ENCODE measurements around the gene PRICKLE4. TPM values are rescaled to one million over a fixed set of nuclear protein-coding genes. Genes with fewer than 3 reads are reported as not detected.

PRICKLE4 gene
- total and polyA plus RNA-seq, 2 donors (not counting 1 experiment from before 2014, with no cell fraction given): 0.60 TPM; not detected in 1

- Histone ChIP-seq H3K27ac (ENCODE audit: low read length in 2 of 2) (no peak overlapping the region), H3K36me3 (replicated peaks in 1 of 2; ENCODE audit: control extremely low read depth in 1 of 2, control insufficient read depth in 1 of 2, extremely low read depth in 1 of 2, insufficient read depth in 2 of 2, low read length in 1 of 2) (peaks cover 2 to 39% of the 10 kb centered on the region in 2 experiments), H3K4me2 (replicated peaks; ENCODE audit: low read depth, low read length, poor library complexity, severe bottlenecking) (no peak overlapping the region), H3K27me3 (replicated peaks in 1 of 4; ENCODE audit: control extremely low read depth in 1 of 4, control insufficient read depth in 3 of 4, insufficient read depth in 4 of 4, low read length in 3 of 4) (no peaks in the 10 kb centered on the region), H3K9ac (ENCODE audit: low read length) (no peak overlapping the region), H4K20me1 (ENCODE audit: control insufficient read depth, insufficient read depth, low read length, poor library complexity, severe bottlenecking) (no peaks in the 10 kb centered on the region), H3K4me1 (ENCODE audit: control insufficient read depth in 2 of 2, insufficient read depth in 2 of 2, low read length in 2 of 2) (no peaks in the 10 kb centered on the region), H2AFZ (ENCODE audit: insufficient read depth, low read depth, low read length, poor library complexity, severe bottlenecking) (no peak overlapping the region), H3K9me3 (ENCODE audit: control extremely low read depth in 1 of 3, control insufficient read depth in 2 of 3, insufficient read depth in 1 of 3, low read length in 2 of 3) (no peaks in the 10 kb centered on the region), H3K4me3 (ENCODE audit: control extremely low read depth in 1 of 5, extremely low read depth in 1 of 5, insufficient read depth in 1 of 5, low read depth in 2 of 5, low read length in 4 of 5) (no peak overlapping the region), H3K79me2 (ENCODE audit: control insufficient read depth, insufficient read depth, low read length) (no peaks in the 10 kb centered on the region)
- no peak overlapping the region for H3K27ac Mint-ChIP-seq
- H3K4me1 Mint-ChIP-seq: no peaks in the 10 kb centered on the region
- no peaks in the 10 kb centered on the region for H3K9me3 Mint-ChIP-seq (ENCODE audit: insufficient read depth)
- intact Hi-C loops (cut with micrococcal nuclease): no loop called here
- no peaks in the 10 kb centered on the region for H3K27me3 Mint-ChIP-seq
- POLR2A ChIA-PET: no interaction called here
- CTCF ChIA-PET: interaction anchor here (0.7 kb wide), 1 partner anchor 15 kb away, joined by 3 read pairs; no protein-coding TSS in a partner anchor
- no peak for DNase-seq
- no peak for ATAC-seq (ENCODE audit: low read depth)
- 94% methylated on average over 24 of the region's 29 CpGs for WGBS (ENCODE audit: insufficient coverage)
- no peak for TF ChIP-seq CTCF (IDR thresholded peaks at IDR 0.05)
- no peak for TF ChIP-seq EZH2 (IDR thresholded peaks at IDR 0.05; ENCODE audit: borderline replicate concordance, insufficient read depth, low read depth, low read length, poor library complexity, severe bottlenecking)
- no peak overlapping the region for H3K4me3 Mint-ChIP-seq
Measured at GRCh38 chr6:41771058-41771983, 9.3 kb upstream of the PRICKLE4 start.

GRCh38 chr6:41774841-41775240, 5.7 kb upstream of the PRICKLE4 start:
- ATAC-seq (ENCODE audit: low read depth): no peak
- Histone ChIP-seq H3K27me3 (replicated peaks in 1 of 4; ENCODE audit: control extremely low read depth in 1 of 4, control insufficient read depth in 3 of 4, insufficient read depth in 4 of 4, low read length in 3 of 4) (no peaks in the 10 kb centered on the region), H3K9me3 (ENCODE audit: control extremely low read depth in 1 of 3, control insufficient read depth in 2 of 3, insufficient read depth in 1 of 3, low read length in 2 of 3) (no peaks in the 10 kb centered on the region), H3K4me3 (ENCODE audit: control extremely low read depth in 1 of 5, extremely low read depth in 1 of 5, insufficient read depth in 1 of 5, low read depth in 2 of 5, low read length in 4 of 5) (no peak overlapping the region), H3K27ac (ENCODE audit: low read length in 2 of 2) (no peak overlapping the region), H3K36me3 (replicated peaks in 1 of 2; ENCODE audit: control extremely low read depth in 1 of 2, control insufficient read depth in 1 of 2, extremely low read depth in 1 of 2, insufficient read depth in 2 of 2, low read length in 1 of 2) (peaks cover 2 to 49% of the 10 kb centered on the region in 2 experiments), H3K9ac (ENCODE audit: low read length) (no peak overlapping the region), H3K79me2 (ENCODE audit: control insufficient read depth, insufficient read depth, low read length) (peaks cover 8% of the 10 kb centered on the region), H4K20me1 (ENCODE audit: control insufficient read depth, insufficient read depth, low read length, poor library complexity, severe bottlenecking) (no peaks in the 10 kb centered on the region), H2AFZ (ENCODE audit: insufficient read depth, low read depth, low read length, poor library complexity, severe bottlenecking) (no peak overlapping the region), H3K4me2 (replicated peaks; ENCODE audit: low read depth, low read length, poor library complexity, severe bottlenecking) (no peak overlapping the region), H3K4me1 (ENCODE audit: control insufficient read depth in 2 of 2, insufficient read depth in 2 of 2, low read length in 2 of 2) (peaks cover 7% of the 10 kb centered on the region in 2 donors)
- intact Hi-C loops (cut with micrococcal nuclease): no loop called here
- Mint-ChIP-seq H3K27ac (no peak overlapping the region), H3K4me3 (no peak overlapping the region), H3K9me3 (ENCODE audit: insufficient read depth) (no peaks in the 10 kb centered on the region), H3K4me1 (peaks cover 6% of the 10 kb centered on the region), H3K27me3 (no peaks in the 10 kb centered on the region)
- ChIA-PET CTCF (interaction anchor here (1.3 to 2.8 kb wide), 3 partner anchors 91 to 172 kb away, joined by 3 to 34 read pairs (median 6); no protein-coding TSS in a partner anchor), POLR2A (no interaction called here)
- DNase-seq: no peak
- 100% methylated on average over 3 of the region's 3 CpGs for WGBS (ENCODE audit: insufficient coverage)
- TF ChIP-seq EZH2 (IDR thresholded peaks at IDR 0.05; ENCODE audit: borderline replicate concordance, insufficient read depth, low read depth, low read length, poor library complexity, severe bottlenecking) (no peak), CTCF (IDR thresholded peaks at IDR 0.05) (no peak)

All from B cell (primary cell).